Putamen (tissue), 1 donor: Measurements from ENCODE around the gene AMBP.
A peak's percentile ranks its signal among the peaks of the same experiment; 100 is the strongest.
"Not testable (repeated sequence)": the region's sequence is repeated elsewhere in the genome, so short reads cannot be mapped to it uniquely, and the experiment has no call there.

Experiments used
- DNase-seq: peaks from one replicate; pipeline ENCODE4 v3.0.0-alpha.2; 2016; ENCODE audit warnings: low spot score

The AMBP gene

GRCh38 chr9:114050646-114051045 is 27.5 kb downstream of the AMBP start:
- no peak for DNase-seq

GRCh38 chr9:114050226-114050568 is 27.9 kb downstream of the AMBP start:
- no peak for DNase-seq

- DNase-seq = no peak
Measured at GRCh38 chr9:114049441-114050225, 28.5 kb downstream of the AMBP start.

GRCh38 chr9:114048533-114049415 is 29.3 kb downstream of the AMBP start:
- no peak for DNase-seq

GRCh38 chr9:114047717-114048116 is 30.4 kb downstream of the AMBP start:
- DNase-seq = no peak

- no peak for DNase-seq
Measured at GRCh38 chr9:114046875-114047274, 31.2 kb downstream of the AMBP start.

GRCh38 chr9:114046237-114046755 is 31.8 kb downstream of the AMBP start:
- no peak for DNase-seq

- not testable (repeated sequence) for DNase-seq
Measured at GRCh38 chr9:114043660-114044059, 34.4 kb downstream of the AMBP start.

- DNase-seq = no peak
Measured at GRCh38 chr9:114039484-114039883, 38.6 kb downstream of the AMBP start.

- DNase-seq = no peak
Measured at GRCh38 chr9:114038724-114039313, 39.3 kb downstream of the AMBP start.

- no peak for DNase-seq
Measured at GRCh38 chr9:114037961-114038723, 40.0 kb downstream of the AMBP start.

GRCh38 chr9:114037249-114037648 is 40.9 kb downstream of the AMBP start:
- no peak for DNase-seq

- no peak for DNase-seq
Measured at GRCh38 chr9:114035845-114036801, 42.0 kb downstream of the AMBP start.

GRCh38 chr9:114035221-114035844 is 42.8 kb downstream of the AMBP start:
- peak; percentile 20 for DNase-seq

- peak; percentile 15 for DNase-seq
Measured at GRCh38 chr9:114034661-114035062, 43.4 kb downstream of the AMBP start.

GRCh38 chr9:114034196-114034595 is 43.9 kb downstream of the AMBP start:
- no peak for DNase-seq

GRCh38 chr9:114033397-114034103 is 44.5 kb downstream of the AMBP start:
- no peak for DNase-seq

- no peak for DNase-seq
Measured at GRCh38 chr9:114031948-114032840, 45.9 kb downstream of the AMBP start.
